SK-N-SH (cell line): Measurements from ENCODE around the gene DUS4L. TPM values are rescaled to one million over a fixed set of nuclear protein-coding genes. Genes with fewer than 3 reads are reported as not detected.

ENCODE experiments used
- CTCF ChIA-PET: fragments of 300-600, 350-600 bp; formaldehyde crosslinking; extraction: SDS; loops from one replicate; lab custom pipeline; 2021; lab: Yijun Ruan, JAX
- POLR2A ChIA-PET: fragments of 350-600 bp; sonication (Branson Sonifier 250); formaldehyde crosslinking; extraction: SDS; loops from one replicate; lab custom pipeline; 2020; ENCODE audit warnings: antibody characterized with exemption, inconsistent platforms; lab: Yijun Ruan, JAX
- DNase-seq: peaks from one replicate; pipeline ENCODE4 v3.0.0; 2012
- H2AFZ ChIP-seq: fragments of 200-600 bp; sonication (generic); 2 replicates; pipeline ENCODE4 v1.8.1; 2016; ENCODE audit warnings: antibody characterized with exemption, mild to moderate bottlenecking, low read depth
- H3F3A ChIP-seq: fragments of 200-600 bp; sonication (generic); replicated peaks from 2 replicates; pipeline ENCODE3; 2016; ENCODE audit warnings: antibody characterized with exemption, mild to moderate bottlenecking; ENCODE audit not compliant: insufficient read depth
- H3K27ac ChIP-seq, 2 experiments: fragments of 200-500 bp in 1 of 2; fragments of 200-600 bp in 1 of 2; sonication (Bioruptor generic) in 1 of 2; sonication (generic), shearing (Covaris generic) in 1 of 2; 2 replicates each; pipeline versions ENCODE4 v1.5.1 to v1.6.1; 2014 to 2016; ENCODE audit warnings: low read depth in 2 of 2, inconsistent platforms in 1 of 2, low read length in 1 of 2, mild to moderate bottlenecking in 1 of 2, mixed read lengths in 1 of 2
- H3K27me3 ChIP-seq: fragments of 200-600 bp; sonication (generic), shearing (Covaris generic); 2 replicates; pipeline ENCODE4 v1.6.1; 2016; ENCODE audit warnings: mixed run types; ENCODE audit not compliant: insufficient read depth
- H3K36me3 ChIP-seq, 2 experiments: fragments of 200-500 bp in 1 of 2; fragments of 200-600 bp in 1 of 2; sonication (Bioruptor generic) in 1 of 2; sonication (generic) in 1 of 2; replicated peaks in 1 of 2; 2 replicates each; pipeline versions ENCODE3 to v1.5.1; 2014 to 2016; ENCODE audit warnings: low read length in 1 of 2, mild to moderate bottlenecking in 1 of 2; ENCODE audit not compliant: insufficient read depth in 2 of 2, control insufficient read depth in 1 of 2
- H3K4me1 ChIP-seq, 2 experiments: fragments of 200-500 bp in 1 of 2; fragments of 200-600 bp in 1 of 2; sonication (Bioruptor generic) in 1 of 2; sonication (generic), shearing (Covaris generic) in 1 of 2; 2 replicates each; pipeline versions ENCODE4 v1.5.1 to v1.6.1; 2014 to 2016; ENCODE audit warnings: low read depth in 1 of 2, low read length in 1 of 2, mixed run types in 1 of 2; ENCODE audit not compliant: insufficient read depth in 2 of 2, control insufficient read depth in 1 of 2
- H3K4me2 ChIP-seq: fragments of 200-600 bp; sonication (generic), shearing (Covaris generic); 2 replicates; pipeline ENCODE4 v1.6.1; 2017; ENCODE audit warnings: mixed run types
- H3K4me3 ChIP-seq, 2 experiments: fragments of 200-500 bp in 1 of 2; fragments of 200-600 bp in 1 of 2; sonication (Bioruptor generic) in 1 of 2; sonication (generic), shearing (Covaris generic) in 1 of 2; 2 replicates each; pipeline versions ENCODE4 v1.5.1 to v1.8.1; 2014 to 2016; ENCODE audit warnings: low read depth in 2 of 2, inconsistent platforms in 1 of 2, low read length in 1 of 2, mild to moderate bottlenecking in 1 of 2, mixed read lengths in 1 of 2, moderate library complexity in 1 of 2
- H3K79me2 ChIP-seq: fragments of 200-600 bp; sonication (generic); 2 replicates; pipeline ENCODE4 v1.8.1; 2017; ENCODE audit warnings: mild to moderate bottlenecking; ENCODE audit not compliant: insufficient read depth
- H3K9ac ChIP-seq: fragments of 200-600 bp; sonication (generic); 2 replicates; pipeline ENCODE4 v1.6.1; 2017; ENCODE audit warnings: mixed run types
- H3K9me2 ChIP-seq: fragments of 200-600 bp; sonication (generic); 2 replicates; pipeline ENCODE4 v1.6.1; 2017; ENCODE audit warnings: mixed run types
- H3K9me3 ChIP-seq: fragments of 200-600 bp; sonication (generic); 2 replicates; pipeline ENCODE4 v1.6.1; 2017; ENCODE audit warnings: mixed run types, mild to moderate bottlenecking, moderate library complexity
- H4K20me1 ChIP-seq: fragments of 200-600 bp; sonication (generic); 2 replicates; pipeline ENCODE4 v1.6.1; 2017; ENCODE audit warnings: mild to moderate bottlenecking, mixed run types; ENCODE audit not compliant: insufficient read depth
- CHD2 ChIP-seq: fragments of 150-350 bp; IDR thresholded peaks from 2 replicates; pipeline ENCODE4 v1.6.1; 2018; ENCODE audit warnings: low read length; ENCODE audit not compliant: partially characterized antibody
- ELF1 ChIP-seq: IDR thresholded peaks from 2 replicates; pipeline ENCODE4 v1.4.0; 2012
- EP300 ChIP-seq, 2 experiments: IDR thresholded peaks; 2 replicates each; pipeline versions ENCODE4 v1.4.0 to v1.6.1; 2012; ENCODE audit warnings: borderline replicate concordance in 1 of 2, low read depth in 1 of 2, low read length in 1 of 2
- EZH2phosphoT487 ChIP-seq: fragments of 200-600 bp; sonication (generic); IDR thresholded peaks from 2 replicates; pipeline ENCODE4 v1.6.1; 2017; ENCODE audit warnings: low read depth, mixed run types, mild to moderate bottlenecking, antibody characterized with exemption, moderate library complexity, borderline replicate concordance
- FOSL2 ChIP-seq: IDR thresholded peaks from 2 replicates; pipeline ENCODE4 v1.4.0; 2012; ENCODE audit warnings: low read depth, mild to moderate bottlenecking, moderate library complexity, borderline replicate concordance
- FOXJ3 ChIP-seq: sonication (generic); formaldehyde crosslinking; IDR thresholded peaks from 2 replicates; pipeline ENCODE4 v1.5.1; 2020; ENCODE audit warnings: mild to moderate bottlenecking, missing genetic modification reagents
- FOXM1 ChIP-seq: IDR thresholded peaks from 2 replicates; pipeline ENCODE4 v1.4.0; 2012; ENCODE audit warnings: low read depth, mild to moderate bottlenecking
- GABPA ChIP-seq: IDR thresholded peaks from 2 replicates; pipeline ENCODE4 v1.4.0; 2012; ENCODE audit warnings: low read depth, mild to moderate bottlenecking
- GATA2 ChIP-seq: sonication (generic); formaldehyde crosslinking; IDR thresholded peaks from 2 replicates; pipeline ENCODE4 v1.5.0; 2020; ENCODE audit warnings: mild to moderate bottlenecking, missing genetic modification reagents
- JUND ChIP-seq: IDR thresholded peaks from 2 replicates; pipeline ENCODE4 v1.4.0; 2012
- POLR2AphosphoS5 ChIP-seq: IDR thresholded peaks from 2 replicates; pipeline ENCODE4 v1.6.1; 2012; ENCODE audit warnings: low read depth, low read length
- RAD21 ChIP-seq: IDR thresholded peaks from 2 replicates; pipeline ENCODE4 v1.6.1; 2012; ENCODE audit warnings: mild to moderate bottlenecking, low read length
- SMC3 ChIP-seq: IDR thresholded peaks from 2 replicates; pipeline ENCODE4 v1.6.1; 2012; ENCODE audit warnings: low read depth, low read length, improper control_type of control experiment
- TAF1 ChIP-seq: IDR thresholded peaks from 2 replicates; pipeline ENCODE4 v1.6.1; 2012; ENCODE audit warnings: low read depth, mild to moderate bottlenecking, low read length, moderate library complexity, borderline replicate concordance
- TCF12 ChIP-seq: IDR thresholded peaks from 2 replicates; pipeline ENCODE4 v1.4.0; 2012
- WGBS: methylation state at CpG from one replicate; pipeline ENCODE4 v1.1.6; 2017; ENCODE audit warnings: low lambda C conversion rate; 5-methylcytosine and 5-hydroxymethylcytosine counted together
- polyA plus RNA-seq, 3 experiments: library from polyadenylated mRNA; depleted of rRNA; stranded (reverse); fragments of >200 nt; gene quantifications; 2 replicates each; pipeline ENCODE4 v1.2.3, GENCODE V29; 2012
- TF ChIP-seq, protein P1 (sequence below): IDR thresholded peaks from 2 replicates; pipeline ENCODE4 v1.4.0; 2012; ENCODE audit warnings: low read depth
- TF ChIP-seq, protein P2 (sequence below): fragments of 150-350 bp; IDR thresholded peaks from 2 replicates; pipeline ENCODE4 v1.6.1; 2017; ENCODE audit warnings: antibody characterized with exemption, low read length, low read depth, borderline replicate concordance
- TF ChIP-seq, protein P3 (sequence below): IDR thresholded peaks from 2 replicates; pipeline ENCODE4 v1.4.0; 2012; ENCODE audit warnings: low read depth, borderline replicate concordance
- TF ChIP-seq, protein P4 (sequence below): IDR thresholded peaks from 2 replicates; pipeline ENCODE4 v1.4.0; 2012; ENCODE audit warnings: low read depth, borderline replicate concordance
- TF ChIP-seq, protein P5 (sequence below): fragments of 150-350 bp; IDR thresholded peaks from 2 replicates; pipeline ENCODE4 v1.6.1; 2016; ENCODE audit warnings: mild to moderate bottlenecking, low read depth, low read length
- TF ChIP-seq, protein P6 (sequence below): fragments of 200-600 bp; sonication (generic); IDR thresholded peaks from 2 replicates; pipeline ENCODE4 v1.6.1; 2017; ENCODE audit warnings: antibody characterized with exemption, mild to moderate bottlenecking, moderate library complexity

The DUS4L gene
- polyA plus RNA-seq, 1 of the 3 experiments (the other 2 are of a cell fraction): 9.7 TPM

DNA sequence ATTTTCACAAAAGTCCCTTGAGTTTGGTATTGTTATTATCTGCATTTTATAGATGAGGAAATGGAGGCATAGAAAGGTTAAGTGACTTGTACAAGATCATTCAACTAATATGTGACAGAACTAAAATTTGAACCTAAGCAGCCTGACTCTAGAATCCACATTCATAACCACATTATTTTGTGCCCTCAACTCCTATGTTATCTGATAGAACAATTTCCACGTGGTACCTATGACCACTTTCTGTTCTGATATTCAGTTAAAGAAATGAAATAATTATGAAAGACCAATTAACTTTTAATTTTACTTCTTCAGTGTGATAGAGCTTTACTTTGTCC lies 33.8 kb downstream of the DUS4L start:
- no peak overlapping the region for H3K4me2 ChIP-seq
- H3K9me3 ChIP-seq: no peaks in the 10 kb centered on the region
- H3K36me3 ChIP-seq: peaks cover 61 to 67% of the 10 kb centered on the region in 2 experiments
- TF ChIP-seq, protein P1, sequence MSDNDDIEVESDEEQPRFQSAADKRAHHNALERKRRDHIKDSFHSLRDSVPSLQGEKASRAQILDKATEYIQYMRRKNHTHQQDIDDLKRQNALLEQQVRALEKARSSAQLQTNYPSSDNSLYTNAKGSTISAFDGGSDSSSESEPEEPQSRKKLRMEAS: no peak
- TF ChIP-seq FOXJ3 (CRISPR knock-in tag): no peak
- no peak for TF ChIP-seq ELF1
- TF ChIP-seq FOXM1: no peak
- no peak for TF ChIP-seq FOSL2
- TF ChIP-seq, protein P2, sequence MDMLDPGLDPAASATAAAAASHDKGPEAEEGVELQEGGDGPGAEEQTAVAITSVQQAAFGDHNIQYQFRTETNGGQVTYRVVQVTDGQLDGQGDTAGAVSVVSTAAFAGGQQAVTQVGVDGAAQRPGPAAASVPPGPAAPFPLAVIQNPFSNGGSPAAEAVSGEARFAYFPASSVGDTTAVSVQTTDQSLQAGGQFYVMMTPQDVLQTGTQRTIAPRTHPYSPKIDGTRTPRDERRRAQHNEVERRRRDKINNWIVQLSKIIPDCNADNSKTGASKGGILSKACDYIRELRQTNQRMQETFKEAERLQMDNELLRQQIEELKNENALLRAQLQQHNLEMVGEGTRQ: no peak
- TF ChIP-seq, protein P3, sequence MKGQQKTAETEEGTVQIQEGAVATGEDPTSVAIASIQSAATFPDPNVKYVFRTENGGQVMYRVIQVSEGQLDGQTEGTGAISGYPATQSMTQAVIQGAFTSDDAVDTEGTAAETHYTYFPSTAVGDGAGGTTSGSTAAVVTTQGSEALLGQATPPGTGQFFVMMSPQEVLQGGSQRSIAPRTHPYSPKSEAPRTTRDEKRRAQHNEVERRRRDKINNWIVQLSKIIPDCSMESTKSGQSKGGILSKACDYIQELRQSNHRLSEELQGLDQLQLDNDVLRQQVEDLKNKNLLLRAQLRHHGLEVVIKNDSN: no peak
- TF ChIP-seq TAF1: no peak
- TF ChIP-seq, protein P4, sequence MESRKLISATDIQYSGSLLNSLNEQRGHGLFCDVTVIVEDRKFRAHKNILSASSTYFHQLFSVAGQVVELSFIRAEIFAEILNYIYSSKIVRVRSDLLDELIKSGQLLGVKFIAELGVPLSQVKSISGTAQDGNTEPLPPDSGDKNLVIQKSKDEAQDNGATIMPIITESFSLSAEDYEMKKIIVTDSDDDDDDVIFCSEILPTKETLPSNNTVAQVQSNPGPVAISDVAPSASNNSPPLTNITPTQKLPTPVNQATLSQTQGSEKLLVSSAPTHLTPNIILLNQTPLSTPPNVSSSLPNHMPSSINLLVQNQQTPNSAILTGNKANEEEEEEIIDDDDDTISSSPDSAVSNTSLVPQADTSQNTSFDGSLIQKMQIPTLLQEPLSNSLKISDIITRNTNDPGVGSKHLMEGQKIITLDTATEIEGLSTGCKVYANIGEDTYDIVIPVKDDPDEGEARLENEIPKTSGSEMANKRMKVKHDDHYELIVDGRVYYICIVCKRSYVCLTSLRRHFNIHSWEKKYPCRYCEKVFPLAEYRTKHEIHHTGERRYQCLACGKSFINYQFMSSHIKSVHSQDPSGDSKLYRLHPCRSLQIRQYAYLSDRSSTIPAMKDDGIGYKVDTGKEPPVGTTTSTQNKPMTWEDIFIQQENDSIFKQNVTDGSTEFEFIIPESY: no peak
- TF ChIP-seq JUND: no peak
- no peak for TF ChIP-seq POLR2AphosphoS5
- ChIA-PET POLR2A (no interaction called here), CTCF (no interaction called here)
- no peak for DNase-seq
- peaks cover 2 to 20% of the 10 kb centered on the region in 2 experiments; a peak in 3 of 4 replicates for H3K4me1 ChIP-seq
- H3K9ac ChIP-seq: no peak overlapping the region
- H3F3A ChIP-seq: peaks cover 51% of the 10 kb centered on the region
- H2AFZ ChIP-seq: no peak overlapping the region
- no peak overlapping the region for H3K4me3 ChIP-seq
- WGBS: 88% methylated on average over 1 of the region's 1 CpG
- no peaks in the 10 kb centered on the region for H4K20me1 ChIP-seq
- H3K79me2 ChIP-seq: peaks cover 5% of the 10 kb centered on the region; the same call in 1 of the 2 replicates
- no peaks in the 10 kb centered on the region for H3K27me3 ChIP-seq
- H3K9me2 ChIP-seq: no peaks in the 10 kb centered on the region
- H3K27ac ChIP-seq: no peak overlapping the region

DNA sequence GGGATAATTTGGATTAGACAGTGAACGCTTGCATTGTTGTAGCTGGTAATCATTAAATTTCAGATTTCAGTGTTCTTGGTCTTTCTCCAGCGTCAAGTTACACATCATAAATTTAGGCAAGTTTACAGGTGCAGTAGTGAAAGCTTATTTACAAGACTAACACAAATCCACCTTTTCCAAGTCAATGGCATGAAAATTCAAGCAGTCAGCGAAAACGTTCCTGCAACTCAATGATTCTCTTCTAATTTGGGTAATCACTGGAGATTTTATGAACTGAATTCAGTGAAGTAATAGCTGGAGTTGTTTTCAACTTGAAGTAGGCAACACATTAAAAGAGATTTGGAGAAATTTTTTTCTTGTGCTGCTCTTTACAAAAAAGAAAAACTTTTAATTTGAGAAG lies 34.2 kb downstream of the DUS4L start:
- no peak overlapping the region for H3K4me3 ChIP-seq
- WGBS: 94% methylated on average over 4 of the region's 4 CpGs
- no peak overlapping the region for H2AFZ ChIP-seq
- H3K9ac ChIP-seq: no peak overlapping the region
- peaks cover 46% of the 10 kb centered on the region for H3F3A ChIP-seq
- peaks cover 2 to 18% of the 10 kb centered on the region in 2 experiments; a peak in 3 of 4 replicates for H3K4me1 ChIP-seq
- no peaks in the 10 kb centered on the region for H3K27me3 ChIP-seq
- peaks cover 63 to 70% of the 10 kb centered on the region in 2 experiments for H3K36me3 ChIP-seq
- H3K27ac ChIP-seq: no peak overlapping the region
- H3K4me2 ChIP-seq: no peak overlapping the region
- H3K9me3 ChIP-seq: no peaks in the 10 kb centered on the region
- peaks cover 5% of the 10 kb centered on the region; the same call in 1 of the 2 replicates for H3K79me2 ChIP-seq
- H3K9me2 ChIP-seq: no peaks in the 10 kb centered on the region
- CTCF ChIA-PET: interaction anchor here (0.8 kb wide), 1 partner anchor 18 kb away, joined by 3 read pairs; the partner anchor contains the start of gene BCAP29
- POLR2A ChIA-PET: no interaction called here
- no peak for DNase-seq
- H4K20me1 ChIP-seq: no peaks in the 10 kb centered on the region
- TF ChIP-seq JUND (no peak), GATA2 (CRISPR knock-in tag) (no peak), TCF12 (no peak), FOXM1 (no peak), GABPA (no peak), SMC3 (no peak), EP300 (IDR thresholded peaks at IDR 0.05; ENCODE audit: borderline replicate concordance in 1 of 2, low read depth in 1 of 2, low read length in 1 of 2) (no peak), EZH2phosphoT487 (no peak), RAD21 (no peak), CHD2 (no peak)
- TF ChIP-seq, protein P5, sequence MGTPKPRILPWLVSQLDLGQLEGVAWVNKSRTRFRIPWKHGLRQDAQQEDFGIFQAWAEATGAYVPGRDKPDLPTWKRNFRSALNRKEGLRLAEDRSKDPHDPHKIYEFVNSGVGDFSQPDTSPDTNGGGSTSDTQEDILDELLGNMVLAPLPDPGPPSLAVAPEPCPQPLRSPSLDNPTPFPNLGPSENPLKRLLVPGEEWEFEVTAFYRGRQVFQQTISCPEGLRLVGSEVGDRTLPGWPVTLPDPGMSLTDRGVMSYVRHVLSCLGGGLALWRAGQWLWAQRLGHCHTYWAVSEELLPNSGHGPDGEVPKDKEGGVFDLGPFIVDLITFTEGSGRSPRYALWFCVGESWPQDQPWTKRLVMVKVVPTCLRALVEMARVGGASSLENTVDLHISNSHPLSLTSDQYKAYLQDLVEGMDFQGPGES: no peak
- TF ChIP-seq, protein P2: no peak
- TF ChIP-seq, protein P6, sequence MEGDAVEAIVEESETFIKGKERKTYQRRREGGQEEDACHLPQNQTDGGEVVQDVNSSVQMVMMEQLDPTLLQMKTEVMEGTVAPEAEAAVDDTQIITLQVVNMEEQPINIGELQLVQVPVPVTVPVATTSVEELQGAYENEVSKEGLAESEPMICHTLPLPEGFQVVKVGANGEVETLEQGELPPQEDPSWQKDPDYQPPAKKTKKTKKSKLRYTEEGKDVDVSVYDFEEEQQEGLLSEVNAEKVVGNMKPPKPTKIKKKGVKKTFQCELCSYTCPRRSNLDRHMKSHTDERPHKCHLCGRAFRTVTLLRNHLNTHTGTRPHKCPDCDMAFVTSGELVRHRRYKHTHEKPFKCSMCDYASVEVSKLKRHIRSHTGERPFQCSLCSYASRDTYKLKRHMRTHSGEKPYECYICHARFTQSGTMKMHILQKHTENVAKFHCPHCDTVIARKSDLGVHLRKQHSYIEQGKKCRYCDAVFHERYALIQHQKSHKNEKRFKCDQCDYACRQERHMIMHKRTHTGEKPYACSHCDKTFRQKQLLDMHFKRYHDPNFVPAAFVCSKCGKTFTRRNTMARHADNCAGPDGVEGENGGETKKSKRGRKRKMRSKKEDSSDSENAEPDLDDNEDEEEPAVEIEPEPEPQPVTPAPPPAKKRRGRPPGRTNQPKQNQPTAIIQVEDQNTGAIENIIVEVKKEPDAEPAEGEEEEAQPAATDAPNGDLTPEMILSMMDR: no peak
